Calu3 (cell line): ENCODE data around the gene HOXB6. TPM values are rescaled to one million over a fixed set of nuclear protein-coding genes. Genes with fewer than 3 reads are reported as not detected.

Experiments
- BruUV-seq: library from RNA; stranded (reverse); fragments of 400-500 nt; replicated peaks from 2 replicates; lab custom pipeline; 2021; lab: Mats Ljungman, UMichigan
- CTCF ChIA-PET: fragments of 300-600 bp; sonication (Branson Sonifier 250); formaldehyde crosslinking; loops from one replicate; lab custom pipeline; 2022; ENCODE audit warnings: antibody characterized with exemption; lab: Charles Lee
- DNase-seq: peaks from one replicate; pipeline ENCODE4 v3.0.0; 2022
- H3K27ac Mint-ChIP-seq: one replicate; pipeline ENCODE4 v1.8.0; 2022; ENCODE audit warnings: mixed read lengths; ENCODE audit not compliant: unreplicated experiment
- H3K27me3 Mint-ChIP-seq: one replicate; pipeline ENCODE4 v1.8.0; 2022; ENCODE audit warnings: mixed read lengths; ENCODE audit not compliant: unreplicated experiment
- H3K36me3 Mint-ChIP-seq: one replicate; pipeline ENCODE4 v1.8.0; 2022; ENCODE audit warnings: mild to moderate bottlenecking, moderate library complexity, mixed read lengths; ENCODE audit not compliant: insufficient read depth, unreplicated experiment
- H3K4me1 Mint-ChIP-seq: one replicate; pipeline ENCODE4 v1.8.0; 2022; ENCODE audit warnings: mild to moderate bottlenecking, low read depth, mixed read lengths; ENCODE audit not compliant: unreplicated experiment
- H3K4me3 Mint-ChIP-seq: one replicate; pipeline ENCODE4 v1.8.0; 2022; ENCODE audit warnings: mild to moderate bottlenecking, low read depth, moderate library complexity, mixed read lengths; ENCODE audit not compliant: unreplicated experiment
- H3K9me3 Mint-ChIP-seq: one replicate; pipeline ENCODE4 v1.8.0; 2022; ENCODE audit warnings: low read depth, mixed read lengths; ENCODE audit not compliant: unreplicated experiment
- intact Hi-C: fragments of 100-400 bp; cut with micrococcal nuclease; formaldehyde crosslinking; loops from one replicate; pipeline ENCODE4 v1.10.0; 2022; ENCODE audit not compliant: unreplicated experiment
- total RNA-seq: library from RNA; stranded (reverse); gene quantifications from 2 replicates; pipeline ENCODE4 v1.2.3, GENCODE V29; 2022
- TF ChIP-seq, protein P1 (sequence below): fragments of 200-600 bp; IDR thresholded peaks from one replicate; pipeline ENCODE4 v1.8.0; 2022; ENCODE audit warnings: antibody characterized with exemption; ENCODE audit not compliant: unreplicated experiment

The HOXB6 gene
- total RNA-seq, 1 experiment from 2014 or later, result 140 TPM

DNA sequence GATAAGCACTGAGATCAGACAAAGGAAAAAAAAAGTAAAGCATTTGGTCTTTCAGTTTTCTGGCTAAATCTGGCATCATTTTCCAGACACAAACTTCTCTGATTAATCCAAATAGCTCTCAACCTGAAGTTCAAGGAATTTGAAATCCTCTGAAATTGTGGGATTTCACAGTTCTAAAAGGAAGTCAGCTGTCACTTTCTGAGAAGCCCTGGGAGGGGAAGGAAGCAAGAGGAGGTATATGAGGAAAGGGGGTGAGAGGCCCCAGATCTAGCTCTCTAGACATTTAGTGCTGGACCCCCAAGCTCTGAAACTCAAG is 38.9 kb upstream of the HOXB6 start:
- TF ChIP-seq, protein P1, sequence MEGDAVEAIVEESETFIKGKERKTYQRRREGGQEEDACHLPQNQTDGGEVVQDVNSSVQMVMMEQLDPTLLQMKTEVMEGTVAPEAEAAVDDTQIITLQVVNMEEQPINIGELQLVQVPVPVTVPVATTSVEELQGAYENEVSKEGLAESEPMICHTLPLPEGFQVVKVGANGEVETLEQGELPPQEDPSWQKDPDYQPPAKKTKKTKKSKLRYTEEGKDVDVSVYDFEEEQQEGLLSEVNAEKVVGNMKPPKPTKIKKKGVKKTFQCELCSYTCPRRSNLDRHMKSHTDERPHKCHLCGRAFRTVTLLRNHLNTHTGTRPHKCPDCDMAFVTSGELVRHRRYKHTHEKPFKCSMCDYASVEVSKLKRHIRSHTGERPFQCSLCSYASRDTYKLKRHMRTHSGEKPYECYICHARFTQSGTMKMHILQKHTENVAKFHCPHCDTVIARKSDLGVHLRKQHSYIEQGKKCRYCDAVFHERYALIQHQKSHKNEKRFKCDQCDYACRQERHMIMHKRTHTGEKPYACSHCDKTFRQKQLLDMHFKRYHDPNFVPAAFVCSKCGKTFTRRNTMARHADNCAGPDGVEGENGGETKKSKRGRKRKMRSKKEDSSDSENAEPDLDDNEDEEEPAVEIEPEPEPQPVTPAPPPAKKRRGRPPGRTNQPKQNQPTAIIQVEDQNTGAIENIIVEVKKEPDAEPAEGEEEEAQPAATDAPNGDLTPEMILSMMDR, result no peak
- no TSS peak for BruUV-seq
- Mint-ChIP-seq H3K4me1 (peaks cover 28% of the 10 kb centered on the region), H3K27ac (no peak overlapping the region), H3K36me3 (peaks cover 41% of the 10 kb centered on the region), H3K9me3 (no peaks in the 10 kb centered on the region), H3K4me3 (no peak overlapping the region), H3K27me3 (no peaks in the 10 kb centered on the region)
- intact Hi-C loops, result no loop called here
- no peak for DNase-seq
- CTCF ChIA-PET, result no interaction called here

DNA sequence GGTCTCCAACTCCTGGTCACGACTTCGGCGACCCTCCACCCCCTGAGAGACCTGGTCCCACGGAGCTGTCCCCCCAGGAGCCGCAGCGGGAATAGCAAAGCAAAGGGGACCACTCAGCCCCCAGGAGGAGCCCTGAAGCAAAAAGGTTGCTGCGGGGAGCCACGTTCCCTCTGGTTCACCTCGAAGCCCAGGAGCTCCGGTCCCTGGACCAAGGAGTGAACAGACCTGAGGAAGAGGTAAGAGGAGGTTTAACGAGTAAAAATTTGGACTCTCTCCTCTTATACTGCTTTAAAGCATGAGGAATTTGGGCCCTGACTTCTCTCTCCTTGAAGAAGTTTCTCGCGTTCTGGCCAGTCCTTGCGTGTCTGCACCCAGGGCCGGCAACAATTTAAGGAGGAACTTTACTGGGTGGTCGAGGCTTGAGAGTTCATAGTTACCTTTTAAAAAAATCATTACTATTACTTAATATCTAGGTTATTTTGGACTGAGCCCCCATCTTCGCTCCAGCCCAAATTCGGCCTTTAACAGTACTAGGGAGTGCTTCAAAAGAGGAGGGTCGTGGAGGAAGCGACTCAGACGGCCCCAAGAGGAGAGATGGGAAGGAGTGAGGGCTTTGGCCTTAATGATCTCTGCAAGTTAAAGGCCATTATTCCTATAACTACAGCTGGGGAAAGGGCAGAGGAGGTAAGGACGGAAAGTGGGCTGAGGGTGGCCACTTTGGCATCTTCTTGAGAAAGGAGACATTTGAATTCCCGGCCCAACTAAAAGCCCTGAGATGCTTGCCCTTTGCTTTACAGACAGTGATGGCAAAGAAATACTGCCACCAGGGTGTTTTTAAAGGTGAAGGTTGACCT is 38.3 kb upstream of the HOXB6 start:
- H3K4me3 Mint-ChIP-seq, result no peak overlapping the region
- peaks cover 41% of the 10 kb centered on the region for H3K36me3 Mint-ChIP-seq
- H3K27me3 Mint-ChIP-seq, result no peaks in the 10 kb centered on the region
- no peaks in the 10 kb centered on the region for H3K9me3 Mint-ChIP-seq
- TF ChIP-seq, protein P1, result no peak
- H3K27ac Mint-ChIP-seq, result no peak overlapping the region
- BruUV-seq, result no TSS peak
- intact Hi-C loops, result no loop called here
- peaks cover 28% of the 10 kb centered on the region for H3K4me1 Mint-ChIP-seq
- no peak for DNase-seq
- CTCF ChIA-PET, result interaction anchor here (0.6 kb wide), 1 partner anchor 622 kb away, joined by 4 read pairs; no protein-coding TSS in a partner anchor

DNA sequence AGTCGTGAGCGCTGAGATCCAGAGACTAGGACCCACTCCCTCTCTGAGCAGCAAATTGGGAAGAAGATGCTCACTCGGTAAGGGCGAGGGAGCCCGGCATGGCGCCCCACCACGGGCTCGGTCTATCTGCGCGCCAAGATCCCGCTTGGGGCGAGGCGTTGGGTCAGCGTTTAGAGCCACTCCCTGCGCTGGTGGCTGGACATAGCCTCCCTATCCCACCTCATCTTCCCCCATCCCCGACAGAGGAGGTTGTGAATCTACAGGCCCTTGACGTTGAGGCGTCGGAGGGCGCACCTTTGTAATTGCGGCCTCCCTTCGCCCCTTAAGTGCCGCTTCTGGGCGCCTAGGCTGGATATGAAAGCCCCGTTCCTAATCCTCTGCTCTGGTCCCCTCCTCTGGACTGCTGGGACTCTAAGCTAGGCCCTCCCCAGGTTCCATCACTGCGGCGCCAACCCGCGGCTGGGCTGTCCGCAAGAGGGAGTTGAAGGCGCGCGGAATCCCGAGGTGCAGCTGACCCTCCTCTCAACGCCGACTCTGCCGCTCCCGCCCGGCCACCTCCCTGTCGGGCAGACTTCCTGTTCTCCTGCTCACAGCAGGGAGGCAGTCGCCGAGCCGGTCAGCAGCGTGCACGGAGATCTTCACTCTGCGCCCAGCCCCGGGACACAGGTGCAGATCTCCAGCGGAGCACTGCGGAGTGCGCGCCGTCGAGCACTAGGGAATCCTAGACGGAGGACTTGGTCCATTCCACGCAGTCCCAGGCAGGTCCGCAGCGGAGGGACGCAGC is 37.5 kb upstream of the HOXB6 start:
- TF ChIP-seq, protein P1, result no peak
- H3K4me3 Mint-ChIP-seq, result no peak overlapping the region
- H3K9me3 Mint-ChIP-seq, result no peaks in the 10 kb centered on the region
- H3K4me1 Mint-ChIP-seq, result peaks cover 28% of the 10 kb centered on the region
- no peak overlapping the region for H3K27ac Mint-ChIP-seq
- no peaks in the 10 kb centered on the region for H3K27me3 Mint-ChIP-seq
- peaks cover 33% of the 10 kb centered on the region for H3K36me3 Mint-ChIP-seq
- CTCF ChIA-PET, result interaction anchor here (0.6 kb wide), 1 partner anchor 623 kb away, joined by 4 read pairs; no protein-coding TSS in a partner anchor
- no peak for DNase-seq
- intact Hi-C loops, result no loop called here
- BruUV-seq, result no TSS peak

DNA sequence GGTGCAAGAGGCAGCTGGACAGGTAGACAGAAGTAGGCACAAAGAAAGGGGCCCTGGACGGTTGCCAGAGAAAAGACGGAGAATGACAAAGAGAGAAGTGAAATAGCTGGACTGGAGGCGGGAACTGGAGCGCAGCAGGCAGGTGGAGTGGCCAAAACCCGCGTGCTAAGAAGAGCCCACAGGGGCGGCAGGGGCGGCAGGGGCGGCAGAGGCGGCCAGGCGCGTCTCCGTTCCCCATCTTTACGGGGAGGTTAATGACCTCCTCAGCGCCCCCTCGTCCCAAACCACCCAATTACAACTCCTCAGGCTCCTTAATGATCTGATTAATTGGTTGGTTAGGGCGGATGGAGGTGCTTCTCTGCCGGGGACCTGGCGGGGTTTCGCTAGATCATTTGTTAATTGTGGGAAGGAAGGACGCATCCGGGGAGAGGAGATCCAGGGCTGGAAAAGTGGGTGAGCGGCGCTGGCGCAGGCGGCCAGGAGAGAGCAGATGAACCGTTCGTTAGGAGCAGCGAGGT is 36.8 kb upstream of the HOXB6 start:
- intact Hi-C loops, result no loop called here
- Mint-ChIP-seq H3K9me3 (no peaks in the 10 kb centered on the region), H3K27ac (no peak overlapping the region), H3K36me3 (peaks cover 33% of the 10 kb centered on the region), H3K27me3 (no peaks in the 10 kb centered on the region), H3K4me1 (peaks cover 28% of the 10 kb centered on the region), H3K4me3 (no peak overlapping the region)
- CTCF ChIA-PET, result interaction anchor here (1.7 kb wide), 1 partner anchor 15 kb away, joined by 4 read pairs; the partner anchor contains the start of gene HOXB9
- TF ChIP-seq, protein P1, result no peak
- no TSS peak for BruUV-seq
- no peak for DNase-seq
